ENCODE measurements around the gene DEFB119. TPM values are rescaled to one million over a fixed set of nuclear protein-coding genes. Genes with fewer than 3 reads are reported as not detected.
"Not testable (repeated sequence)": the region's sequence is repeated elsewhere in the genome, so short reads cannot be mapped to it uniquely, and the experiment has no call there.

The DEFB119 gene, protein sequence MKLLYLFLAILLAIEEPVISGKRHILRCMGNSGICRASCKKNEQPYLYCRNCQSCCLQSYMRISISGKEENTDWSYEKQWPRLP
- total RNA-seq (not detected), total RNA-seq (0 reads per million in 29 experiments)
- total RNA-seq (2013) = not detected

DNA sequence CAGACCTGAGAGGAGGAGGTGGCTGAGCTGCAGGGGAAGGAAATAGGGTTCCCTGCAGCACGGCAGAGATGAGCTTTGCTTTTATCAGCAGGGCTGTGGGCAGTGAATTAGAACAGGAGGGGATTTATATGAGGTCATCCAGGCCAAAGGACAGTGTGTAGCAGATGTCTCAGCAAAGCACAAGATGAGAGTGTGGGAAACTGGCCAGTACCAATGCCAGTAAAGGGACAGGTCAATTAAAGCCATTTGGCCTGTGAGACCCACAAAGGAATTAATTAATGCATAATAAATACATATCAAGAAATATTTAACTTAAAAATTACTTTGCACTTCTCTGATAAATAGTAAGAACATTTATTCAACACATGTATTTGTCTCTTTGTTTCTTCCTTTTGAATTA lies at the start of gene DEFB119:
TSS of gene DEFB119 (minus strand) at position 101 of the 400 bp plus-strand sequence. CDS start 107 bp downstream, outside the sequence.
- CTCF ChIA-PET = no interaction called here

DNA sequence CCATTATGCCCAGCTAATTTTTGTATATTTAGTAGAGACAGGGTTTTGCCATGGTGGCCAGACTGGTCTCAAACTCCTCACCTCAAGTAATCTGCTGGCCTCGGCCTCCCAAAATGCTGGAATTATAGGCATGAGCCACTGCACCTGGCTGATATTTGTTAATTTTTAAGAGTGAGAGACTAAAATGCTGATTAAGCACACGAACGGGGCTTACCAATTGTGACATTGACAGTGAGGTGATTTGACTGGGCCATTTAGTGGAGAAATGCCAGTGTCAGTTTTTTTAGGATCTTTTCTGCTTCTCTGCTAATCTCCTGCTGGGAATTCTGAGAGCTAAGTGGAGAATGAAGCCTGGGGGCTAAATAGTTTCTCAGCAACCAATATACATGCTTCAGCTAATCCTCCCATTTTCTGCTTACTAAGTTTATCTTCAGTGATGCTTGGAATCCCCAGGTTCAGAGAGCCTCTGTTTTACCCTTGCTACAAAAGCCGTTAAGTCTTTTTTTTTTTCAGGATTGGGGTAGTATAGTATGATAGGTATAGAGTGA lies 40.3 kb upstream of the DEFB119 start:
- Histone ChIP-seq H3K27me3 (replicated peaks in 1 of 2; ENCODE audit: control insufficient read depth in 2 of 2, extremely low read depth in 1 of 2, insufficient read depth in 2 of 2, low read length in 1 of 2) (peaks cover 0 to 4% of the 10 kb centered on the region in 2 experiments), H3K36me3 (ENCODE audit: control insufficient read depth in 2 of 2, extremely low read depth in 1 of 2, insufficient read depth in 1 of 2, low read length in 1 of 2) (no peaks in the 10 kb centered on the region), H3K4me1 (ENCODE audit: control insufficient read depth in 1 of 2, extremely low read depth in 1 of 2, insufficient read depth in 2 of 2, low read length in 2 of 2) (no peaks in the 10 kb centered on the region), H3K9me3 (no peaks in the 10 kb centered on the region), H3K27ac (ENCODE audit: low read length) (no peak overlapping the region), H3K4me3 (ENCODE audit: control insufficient read depth in 1 of 2, extremely low read depth in 1 of 2, low read length in 1 of 2) (no peak overlapping the region)
- ChIA-PET CTCF (no interaction called here), POLR2A (no interaction called here)
- no peak overlapping the region for H3K27ac Mint-ChIP-seq
- no peaks in the 10 kb centered on the region for H3K36me3 Mint-ChIP-seq
- WGBS (ENCODE audit: insufficient coverage) = 31% methylated on average over 3 of the region's 4 CpGs
- H3K4me1 Mint-ChIP-seq = no peaks in the 10 kb centered on the region
- H3K9me3 Mint-ChIP-seq = no peaks in the 10 kb centered on the region
- ATAC-seq (replicated peaks in 1 of 4) (no peak), DNase-seq (no peak)
- peaks cover 12 to 20% of the 10 kb centered on the region in 2 donors for H3K27me3 Mint-ChIP-seq
- no peak overlapping the region for H3K4me3 Mint-ChIP-seq

More for the DNA sequence above, at the start of gene DEFB119:
- Histone ChIP-seq H3K9me3 (no peaks in the 10 kb centered on the region), H3K27ac (ENCODE audit: low read length) (no peak within 1 kb of the TSS), H3K27me3 (replicated peaks in 1 of 2; ENCODE audit: control insufficient read depth in 2 of 2, extremely low read depth in 1 of 2, insufficient read depth in 2 of 2, low read length in 1 of 2) (peaks cover 0 to 24% of the 10 kb centered on the region in 2 experiments), H3K4me1 (ENCODE audit: control insufficient read depth in 1 of 2, extremely low read depth in 1 of 2, insufficient read depth in 2 of 2, low read length in 2 of 2) (no peaks in the 10 kb centered on the region), H3K4me3 (ENCODE audit: control insufficient read depth in 1 of 2, extremely low read depth in 1 of 2, low read length in 1 of 2) (no peak within 1 kb of the TSS), H3K36me3 (ENCODE audit: control insufficient read depth in 2 of 2, extremely low read depth in 1 of 2, insufficient read depth in 1 of 2, low read length in 1 of 2) (no peaks in the 10 kb centered on the region)
- H3K36me3 Mint-ChIP-seq = no peaks in the 10 kb centered on the region
- H3K27me3 Mint-ChIP-seq = peaks cover 11 to 26% of the 10 kb centered on the region in 2 donors
- H3K27ac Mint-ChIP-seq = no peak within 1 kb of the TSS
- 54% methylated on average over 1 of the region's 1 CpG for WGBS (ENCODE audit: insufficient coverage)
- no peak within 1 kb of the TSS for H3K4me3 Mint-ChIP-seq
- H3K4me1 Mint-ChIP-seq = no peaks in the 10 kb centered on the region
- POLR2A ChIA-PET = no interaction called here
- ATAC-seq (replicated peaks in 1 of 4) = no peak
- peaks cover 0 to 8% (median 0%) of the 10 kb centered on the region in 3 donors for H3K9me3 Mint-ChIP-seq
- no peak for DNase-seq

DNA sequence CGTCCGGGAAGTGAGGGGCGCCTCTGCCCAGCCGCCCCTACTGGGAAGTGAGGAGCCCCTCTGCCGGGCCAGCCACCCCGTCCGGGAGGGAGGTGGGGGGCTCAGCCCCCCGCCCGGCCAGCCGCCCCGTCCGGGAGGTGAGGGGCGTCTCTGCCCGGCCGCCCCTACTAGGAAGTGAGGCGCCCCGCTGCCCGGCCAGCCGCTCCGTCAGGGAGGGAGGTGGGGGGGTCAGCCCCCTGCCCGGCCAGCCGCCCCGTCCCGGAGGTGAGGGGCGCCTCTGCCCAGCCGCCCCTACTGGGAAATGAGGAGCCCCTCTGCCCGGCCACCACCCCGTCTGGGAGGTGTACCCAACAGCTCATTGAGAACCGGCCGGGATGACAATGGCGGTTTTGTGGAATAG lies 37.2 kb upstream of the DEFB119 start:
- H3K4me1 ChIP-seq (ENCODE audit: control insufficient read depth in 1 of 2, extremely low read depth in 1 of 2, insufficient read depth in 2 of 2, low read length in 2 of 2); CTCF ChIA-PET; H3K4me3 Mint-ChIP-seq; H3K9me3 Mint-ChIP-seq; H3K27ac Mint-ChIP-seq; POLR2A ChIA-PET; H3K27me3 ChIP-seq (replicated peaks in 1 of 2; ENCODE audit: control insufficient read depth in 2 of 2, extremely low read depth in 1 of 2, insufficient read depth in 2 of 2, low read length in 1 of 2); ATAC-seq (replicated peaks in 1 of 4); H3K36me3 Mint-ChIP-seq; DNase-seq; H3K9me3 ChIP-seq; H3K27ac ChIP-seq (ENCODE audit: low read length); H3K4me3 ChIP-seq (ENCODE audit: control insufficient read depth in 1 of 2, extremely low read depth in 1 of 2, low read length in 1 of 2); H3K27me3 Mint-ChIP-seq; H3K36me3 ChIP-seq (ENCODE audit: control insufficient read depth in 2 of 2, extremely low read depth in 1 of 2, insufficient read depth in 1 of 2, low read length in 1 of 2); H3K4me1 Mint-ChIP-seq: not testable (repeated sequence)
- WGBS (ENCODE audit: insufficient coverage) = 95% methylated on average over 4 of the region's 31 CpGs

DNA sequence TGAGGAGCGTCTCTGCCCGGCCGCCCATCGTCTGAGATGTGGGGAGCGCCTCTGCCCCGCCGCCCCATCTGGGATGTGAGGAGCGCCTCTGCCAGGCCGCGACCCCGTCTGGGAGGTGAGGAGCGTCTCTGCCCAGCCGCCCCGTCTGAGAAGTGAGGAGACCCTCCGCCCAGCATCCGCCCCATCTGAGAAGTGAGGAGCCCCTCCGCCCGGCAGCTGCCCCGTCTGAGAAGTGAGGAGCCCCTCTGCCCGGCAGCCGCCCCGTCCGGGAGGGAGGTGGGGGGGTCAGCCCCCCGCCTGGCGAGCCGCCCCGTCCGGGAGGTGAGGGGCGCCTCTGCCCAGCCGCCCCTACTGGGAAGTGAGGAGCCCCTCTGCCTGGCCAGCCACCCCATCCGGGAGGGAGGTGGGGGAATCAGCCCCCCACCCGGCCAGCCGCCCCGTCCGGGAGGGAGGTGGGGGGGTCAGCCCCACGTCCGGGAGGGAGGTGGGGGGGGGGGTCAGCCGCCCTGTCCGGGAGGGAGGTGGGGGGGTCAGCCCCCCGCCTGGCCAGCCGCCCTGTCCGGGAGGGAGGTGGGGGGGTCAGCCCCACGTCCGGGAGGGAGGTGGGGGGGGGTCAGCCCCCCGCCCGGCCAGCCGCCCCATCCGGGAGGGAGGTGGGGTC lies 36.6 kb upstream of the DEFB119 start:
- H3K4me3 ChIP-seq (ENCODE audit: control insufficient read depth in 1 of 2, extremely low read depth in 1 of 2, low read length in 1 of 2); H3K4me3 Mint-ChIP-seq; H3K4me1 Mint-ChIP-seq; H3K27ac Mint-ChIP-seq; H3K9me3 Mint-ChIP-seq; H3K9me3 ChIP-seq; POLR2A ChIA-PET; H3K4me1 ChIP-seq (ENCODE audit: control insufficient read depth in 1 of 2, extremely low read depth in 1 of 2, insufficient read depth in 2 of 2, low read length in 2 of 2); H3K27ac ChIP-seq (ENCODE audit: low read length); CTCF ChIA-PET; ATAC-seq (replicated peaks in 1 of 4); H3K27me3 Mint-ChIP-seq; DNase-seq; H3K36me3 Mint-ChIP-seq; H3K27me3 ChIP-seq (replicated peaks in 1 of 2; ENCODE audit: control insufficient read depth in 2 of 2, extremely low read depth in 1 of 2, insufficient read depth in 2 of 2, low read length in 1 of 2); H3K36me3 ChIP-seq (ENCODE audit: control insufficient read depth in 2 of 2, extremely low read depth in 1 of 2, insufficient read depth in 1 of 2, low read length in 1 of 2): not testable (repeated sequence)
- WGBS (ENCODE audit: insufficient coverage) = no CpG with 5 or more reads among the region's 48 CpGs

DNA sequence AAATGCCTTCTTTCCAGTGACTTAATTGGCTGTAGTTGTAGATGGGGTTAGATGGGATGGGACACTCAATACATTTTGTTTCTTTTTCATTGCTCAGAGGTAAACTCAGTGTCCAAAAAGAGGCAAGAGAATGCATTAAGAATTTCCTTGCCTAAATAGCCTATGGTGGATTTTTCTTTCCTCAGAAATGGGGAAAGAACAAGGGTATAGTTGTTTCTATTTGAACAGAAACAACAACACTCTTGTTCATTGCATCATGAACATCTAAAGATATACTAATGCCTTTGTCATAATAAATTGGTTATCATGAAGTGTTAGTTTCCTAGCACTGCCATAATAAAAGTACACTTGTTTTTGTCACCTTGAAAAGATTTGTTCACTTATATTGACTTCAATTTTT lies 35.4 kb upstream of the DEFB119 start:
- H3K27me3 Mint-ChIP-seq = peaks cover 3 to 4% of the 10 kb centered on the region in 2 donors
- H3K36me3 ChIP-seq (ENCODE audit: control insufficient read depth in 2 of 2, extremely low read depth in 1 of 2, insufficient read depth in 1 of 2, low read length in 1 of 2) = no peaks in the 10 kb centered on the region
- no peak for DNase-seq
- no peak overlapping the region for H3K27ac ChIP-seq (ENCODE audit: low read length)
- ChIA-PET POLR2A (no interaction called here), CTCF (no interaction called here)
- peaks cover 0 to 4% of the 10 kb centered on the region in 2 experiments for H3K27me3 ChIP-seq (replicated peaks in 1 of 2; ENCODE audit: control insufficient read depth in 2 of 2, extremely low read depth in 1 of 2, insufficient read depth in 2 of 2, low read length in 1 of 2)
- H3K9me3 ChIP-seq = no peaks in the 10 kb centered on the region
- no peaks in the 10 kb centered on the region for H3K36me3 Mint-ChIP-seq
- no peak for ATAC-seq (replicated peaks in 1 of 4)
- no peak overlapping the region for H3K27ac Mint-ChIP-seq
- H3K4me1 ChIP-seq (ENCODE audit: control insufficient read depth in 1 of 2, extremely low read depth in 1 of 2, insufficient read depth in 2 of 2, low read length in 2 of 2) = no peaks in the 10 kb centered on the region
- H3K4me3 Mint-ChIP-seq = no peak overlapping the region
- H3K4me3 ChIP-seq (ENCODE audit: control insufficient read depth in 1 of 2, extremely low read depth in 1 of 2, low read length in 1 of 2) = no peak overlapping the region
- no peaks in the 10 kb centered on the region for H3K9me3 Mint-ChIP-seq
- no peaks in the 10 kb centered on the region for H3K4me1 Mint-ChIP-seq

DNA sequence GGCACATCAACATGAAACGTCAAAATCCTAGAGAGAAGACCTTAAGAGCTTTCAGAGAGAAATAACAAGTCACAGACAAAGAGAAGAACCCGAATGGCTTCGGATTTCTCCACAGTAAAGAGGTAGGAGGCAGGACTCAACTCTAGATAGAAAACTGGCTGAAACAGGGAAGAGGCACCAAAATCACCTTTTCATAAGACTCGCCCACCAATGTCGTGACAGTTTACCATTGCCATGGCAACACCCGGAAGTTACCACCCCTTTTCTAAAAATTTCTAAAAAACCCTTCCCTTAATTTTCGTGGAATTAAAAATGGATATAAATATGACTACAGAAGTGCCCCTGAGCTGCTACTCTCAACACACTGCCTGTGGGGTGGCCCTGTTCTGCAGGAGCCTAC lies 27.9 kb upstream of the DEFB119 start:
- Histone ChIP-seq H3K27me3 (replicated peaks in 1 of 2; ENCODE audit: control insufficient read depth in 2 of 2, extremely low read depth in 1 of 2, insufficient read depth in 2 of 2, low read length in 1 of 2) (no peaks in the 10 kb centered on the region), H3K4me3 (ENCODE audit: control insufficient read depth in 1 of 2, extremely low read depth in 1 of 2, low read length in 1 of 2) (no peak overlapping the region), H3K9me3 (no peaks in the 10 kb centered on the region), H3K27ac (ENCODE audit: low read length) (no peak overlapping the region), H3K4me1 (ENCODE audit: control insufficient read depth in 1 of 2, extremely low read depth in 1 of 2, insufficient read depth in 2 of 2, low read length in 2 of 2) (no peaks in the 10 kb centered on the region), H3K36me3 (ENCODE audit: control insufficient read depth in 2 of 2, extremely low read depth in 1 of 2, insufficient read depth in 1 of 2, low read length in 1 of 2) (no peaks in the 10 kb centered on the region)
- ATAC-seq (replicated peaks in 1 of 4) = no peak
- H3K36me3 Mint-ChIP-seq = no peaks in the 10 kb centered on the region
- CTCF ChIA-PET = no interaction called here
- no peak overlapping the region for H3K4me3 Mint-ChIP-seq
- 80% methylated on average over 1 of the region's 7 CpGs for WGBS (ENCODE audit: insufficient coverage)
- no peak for DNase-seq
- no peak overlapping the region for H3K27ac Mint-ChIP-seq
- POLR2A ChIA-PET = no interaction called here
- H3K27me3 Mint-ChIP-seq = peaks cover 5 to 12% of the 10 kb centered on the region in 2 donors
- peaks cover 0 to 4% (median 0%) of the 10 kb centered on the region in 3 donors for H3K9me3 Mint-ChIP-seq
- H3K4me1 Mint-ChIP-seq = no peaks in the 10 kb centered on the region
